Caki2 (cell line): ENCODE results near the gene SEC61B. TPM values are rescaled to one million over a fixed set of nuclear protein-coding genes. Genes with fewer than 3 reads are reported as not detected.
"Not testable (repeated sequence)": the region's sequence is repeated elsewhere in the genome, so short reads cannot be mapped to it uniquely, and the experiment has no call there.

ENCODE experiments used
- DNase-seq: peaks from one replicate; pipeline ENCODE4 v3.0.0-alpha.2; 2015; ENCODE audit warnings: low read depth
- in situ Hi-C: cut with HindIII; loops from 2 replicates; pipeline ENCODE4 v1.10.0; 2016; ENCODE audit warnings: low sequenced_read_pairs, low pct_unique_long_range_greater_than_20kb, mixed read lengths
- total RNA-seq: library from RNA; depleted of rRNA; stranded (reverse); fragments of >200 nt; shearing (Covaris generic); gene quantifications from 2 replicates; pipeline ENCODE4 v1.2.3, GENCODE V29; 2014; ENCODE audit warnings: low replicate concordance

Gene SEC61B
- total RNA-seq, 1 experiment from 2014 or later: 185 TPM

DNA sequence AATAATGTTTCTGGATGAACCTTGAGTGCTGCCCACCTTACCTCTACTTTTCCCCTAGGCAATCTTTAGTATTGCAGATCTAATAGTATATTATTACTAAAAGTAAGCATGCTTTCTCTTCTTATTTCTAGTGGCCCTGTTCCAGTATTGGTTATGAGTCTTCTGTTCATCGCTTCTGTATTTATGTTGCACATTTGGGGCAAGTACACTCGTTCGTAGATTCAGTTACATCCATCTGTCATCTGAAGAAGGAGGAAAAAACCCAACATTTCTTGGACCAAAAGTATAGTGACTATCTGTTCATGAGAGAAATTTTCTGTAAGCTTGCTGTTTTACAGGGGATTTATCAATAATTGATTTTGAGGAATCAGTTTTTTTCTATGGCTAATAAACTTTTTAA, 8.1 kb downstream of the SEC61B start:
- DNase-seq: no peak
- in situ Hi-C loops: no loop called here

DNA sequence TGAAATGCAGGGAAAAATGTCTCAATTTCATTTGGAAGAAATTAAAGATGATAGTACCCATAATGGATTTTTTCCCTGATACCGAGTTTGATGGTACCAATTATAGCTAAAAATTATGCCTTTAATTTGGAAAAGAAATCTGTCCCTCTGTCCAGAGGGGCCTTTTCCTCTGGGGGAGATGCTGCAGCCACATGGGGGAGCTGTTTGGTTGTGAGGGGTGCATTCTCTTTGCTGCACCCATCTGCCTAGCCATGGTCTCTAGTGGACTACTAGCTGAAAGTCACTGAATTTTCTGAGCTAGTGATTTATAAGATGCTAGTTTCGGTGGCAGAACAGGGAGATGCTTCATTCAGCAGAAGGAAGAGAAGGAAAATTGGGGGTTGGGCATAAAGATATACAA, 9.6 kb downstream of the SEC61B start:
- in situ Hi-C loops: no loop called here
- no peak for DNase-seq

DNA sequence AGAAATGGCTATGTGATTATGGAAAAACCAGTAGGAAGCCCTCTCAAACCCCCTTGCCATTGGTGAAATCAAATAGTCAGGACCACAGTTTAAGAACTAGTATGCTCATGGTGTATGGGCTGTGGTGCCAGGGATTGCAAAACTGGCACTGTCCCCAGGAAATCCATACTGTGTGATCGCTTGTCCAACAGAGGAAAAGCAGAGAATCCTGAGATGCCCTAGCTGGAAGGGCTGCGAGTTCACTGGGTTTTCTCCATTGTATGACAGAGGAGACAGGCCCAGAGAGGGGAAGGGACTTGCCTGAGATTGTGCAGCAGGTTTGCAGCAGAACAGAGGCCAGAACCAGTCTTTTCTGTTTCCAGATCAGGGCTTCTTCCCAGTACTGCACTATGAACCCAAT, 12.5 kb downstream of the SEC61B start:
- DNase-seq: no peak
- in situ Hi-C loops: no loop called here

DNA sequence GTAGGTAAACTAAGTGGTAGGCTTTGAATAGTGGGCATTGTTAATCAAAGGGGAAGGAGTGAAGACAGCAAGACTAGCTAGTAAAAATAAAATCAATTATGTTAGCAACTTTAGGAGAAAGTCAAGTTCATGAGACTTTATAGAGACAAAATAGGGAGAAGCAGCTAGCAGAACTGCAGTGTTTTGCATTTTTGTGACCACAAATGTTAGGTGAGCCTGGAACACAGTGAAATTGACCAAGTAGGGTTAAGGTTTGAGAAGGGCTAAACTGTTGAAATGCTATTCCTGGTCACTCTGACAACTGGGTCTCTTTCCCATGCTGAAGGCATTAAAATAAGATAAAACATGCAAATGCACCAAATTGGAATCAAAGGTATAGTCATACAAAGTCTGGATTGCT, 13.0 kb downstream of the SEC61B start:
- no peak for DNase-seq

DNA sequence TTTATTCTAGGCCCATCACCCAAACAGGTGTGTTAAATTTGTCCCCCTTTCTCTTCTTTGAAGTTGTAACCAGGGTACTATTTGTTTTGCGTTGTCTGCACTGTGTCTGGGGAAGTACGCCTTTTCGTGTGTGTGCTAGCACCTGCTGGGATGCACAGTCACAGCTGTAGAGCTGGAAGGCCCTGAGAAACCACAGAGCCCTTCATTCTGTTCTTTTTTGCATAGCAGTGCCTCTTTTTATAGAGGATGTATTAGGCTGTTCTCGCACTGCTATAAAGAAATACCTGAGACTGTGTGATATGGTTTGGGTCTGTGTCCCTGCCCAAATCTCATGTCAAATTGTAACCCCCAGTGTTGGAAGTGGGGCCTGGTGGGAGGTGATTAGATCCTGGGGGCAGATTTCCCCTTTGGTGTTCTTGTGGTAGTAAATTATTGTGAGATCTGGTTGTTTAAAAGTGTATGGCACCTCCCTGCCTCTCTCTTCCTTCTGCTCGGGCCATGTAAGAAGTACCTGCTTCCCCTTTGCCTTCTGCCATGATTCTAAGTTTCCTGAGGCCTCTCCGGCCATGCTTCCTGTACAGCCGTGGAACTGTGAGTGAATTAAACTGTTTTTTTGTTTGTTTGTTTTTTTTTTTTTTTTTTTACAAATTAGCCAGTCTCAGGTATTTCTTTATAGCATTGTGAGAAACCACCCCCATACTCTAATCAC, 14.0 kb downstream of the SEC61B start:
- in situ Hi-C loops: no loop called here
- no peak for DNase-seq

More for the DNA sequence above, 13.0 kb downstream of the SEC61B start:
- in situ Hi-C loops: no loop called here

DNA sequence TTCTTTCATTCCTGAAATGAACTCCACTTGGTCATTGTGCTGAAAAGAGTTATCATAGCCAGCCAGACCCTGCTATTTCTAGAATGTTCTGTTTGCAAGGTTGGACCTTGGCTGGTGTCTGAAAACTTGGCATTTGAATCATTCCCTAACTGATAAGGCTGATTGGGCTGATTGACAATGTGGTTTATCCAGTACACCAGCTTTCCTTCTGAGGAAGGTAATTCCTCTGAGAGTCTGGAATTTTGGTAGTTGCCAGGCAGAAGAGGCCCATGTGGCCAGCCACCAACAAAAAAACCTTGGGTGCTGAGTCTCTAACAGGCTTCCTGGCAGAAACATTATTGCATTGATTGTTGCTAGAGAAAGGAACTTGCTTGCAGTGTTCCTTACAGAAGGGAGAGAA, 15.3 kb downstream of the SEC61B start:
- no peak for DNase-seq
- in situ Hi-C loops: no loop called here

DNA sequence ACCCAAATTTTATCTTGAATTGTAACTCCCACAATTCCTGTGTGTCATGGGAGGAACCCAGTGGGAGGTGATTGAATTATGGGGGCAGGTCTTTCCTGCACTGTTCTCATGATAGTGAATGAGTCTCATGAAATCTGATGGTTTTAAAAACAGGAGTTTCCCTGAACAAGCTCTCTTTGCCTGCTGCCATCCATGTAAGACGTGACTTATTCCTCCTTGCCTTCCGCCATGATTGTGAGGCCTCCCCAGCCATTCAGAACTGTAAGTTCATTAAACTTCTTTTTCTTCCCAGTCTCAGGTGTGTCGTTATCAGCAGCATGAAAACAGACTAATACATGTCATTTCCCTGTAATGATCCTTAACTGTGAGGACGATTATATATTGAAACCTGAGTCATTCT, 15.8 kb downstream of the SEC61B start:
- in situ Hi-C loops, DNase-seq: not testable (repeated sequence)

DNA sequence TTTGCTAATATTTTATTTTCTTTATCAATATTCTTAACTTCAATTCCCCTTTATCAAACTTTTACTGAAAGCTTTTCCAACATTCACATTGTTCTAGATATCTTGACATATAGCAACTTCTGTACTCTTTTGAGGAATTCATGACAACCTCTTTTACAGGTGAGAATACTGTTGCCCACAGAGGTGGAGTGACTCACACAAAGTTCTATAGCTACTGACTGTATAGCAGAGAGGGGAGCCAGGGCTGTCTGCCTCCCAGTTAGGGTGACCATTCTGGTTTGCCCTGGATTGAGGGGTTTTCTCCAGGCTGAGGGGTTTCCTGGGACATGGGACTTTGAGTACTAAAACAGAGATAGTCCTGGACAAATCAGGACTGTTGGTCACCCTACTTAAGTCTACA, 16.2 kb downstream of the SEC61B start:
- in situ Hi-C loops: no loop called here
- no peak for DNase-seq

DNA sequence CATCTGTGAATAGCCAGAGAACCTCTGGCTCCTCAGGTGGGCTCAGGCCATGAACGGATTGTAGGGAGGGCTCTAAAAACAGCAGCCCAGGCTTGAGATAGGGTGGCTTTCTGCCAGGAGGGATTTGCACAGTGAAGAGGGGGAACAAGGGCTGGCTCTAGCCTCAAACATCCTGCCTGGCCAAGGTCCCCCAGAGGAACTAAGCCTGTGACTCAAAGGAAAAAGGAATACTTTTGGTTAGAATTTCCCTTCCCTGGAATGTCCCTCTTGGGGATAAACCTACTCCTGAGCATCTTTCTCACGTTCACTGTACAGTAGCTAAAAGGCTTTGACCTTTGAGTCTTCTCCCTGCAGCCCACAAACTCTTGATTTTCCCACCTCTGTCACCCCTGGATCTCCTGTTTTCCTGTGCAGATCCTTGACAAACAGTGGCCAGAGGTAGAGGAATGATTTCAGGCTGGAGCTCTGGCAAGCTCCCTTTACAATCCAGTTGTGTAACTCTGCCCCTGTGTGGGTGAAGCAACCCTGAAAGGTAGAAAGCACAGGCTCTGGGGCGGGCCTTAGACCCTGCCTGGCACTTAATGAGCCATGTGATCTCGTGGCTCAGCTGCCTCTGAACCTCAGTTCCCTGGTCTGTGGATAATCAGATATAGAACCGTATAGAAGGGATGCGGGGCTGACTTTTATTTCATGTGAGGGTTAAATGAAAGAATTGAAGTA, 17.4 kb downstream of the SEC61B start:
- in situ Hi-C loops: no loop called here
- DNase-seq: no peak

DNA sequence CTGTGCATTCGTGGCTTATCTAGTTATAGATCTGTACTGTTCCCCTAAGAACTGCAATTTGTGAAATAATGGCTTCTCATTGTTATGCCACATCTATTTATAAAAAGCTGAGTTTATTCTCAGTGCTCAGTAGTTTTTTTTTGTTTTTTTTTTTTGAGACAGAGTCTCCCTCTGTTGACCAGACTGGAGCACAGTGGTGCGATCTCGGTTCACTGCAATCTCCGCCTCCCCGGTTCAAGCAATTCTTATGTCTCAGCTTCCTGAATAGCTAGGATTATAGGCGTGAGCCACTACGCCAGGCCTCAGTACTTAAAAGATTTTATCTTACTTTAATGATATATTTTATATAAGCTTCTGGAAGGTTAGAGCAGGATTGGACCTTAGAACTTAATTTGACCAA, 19.0 kb downstream of the SEC61B start:
- no peak for DNase-seq
- in situ Hi-C loops: no loop called here

DNA sequence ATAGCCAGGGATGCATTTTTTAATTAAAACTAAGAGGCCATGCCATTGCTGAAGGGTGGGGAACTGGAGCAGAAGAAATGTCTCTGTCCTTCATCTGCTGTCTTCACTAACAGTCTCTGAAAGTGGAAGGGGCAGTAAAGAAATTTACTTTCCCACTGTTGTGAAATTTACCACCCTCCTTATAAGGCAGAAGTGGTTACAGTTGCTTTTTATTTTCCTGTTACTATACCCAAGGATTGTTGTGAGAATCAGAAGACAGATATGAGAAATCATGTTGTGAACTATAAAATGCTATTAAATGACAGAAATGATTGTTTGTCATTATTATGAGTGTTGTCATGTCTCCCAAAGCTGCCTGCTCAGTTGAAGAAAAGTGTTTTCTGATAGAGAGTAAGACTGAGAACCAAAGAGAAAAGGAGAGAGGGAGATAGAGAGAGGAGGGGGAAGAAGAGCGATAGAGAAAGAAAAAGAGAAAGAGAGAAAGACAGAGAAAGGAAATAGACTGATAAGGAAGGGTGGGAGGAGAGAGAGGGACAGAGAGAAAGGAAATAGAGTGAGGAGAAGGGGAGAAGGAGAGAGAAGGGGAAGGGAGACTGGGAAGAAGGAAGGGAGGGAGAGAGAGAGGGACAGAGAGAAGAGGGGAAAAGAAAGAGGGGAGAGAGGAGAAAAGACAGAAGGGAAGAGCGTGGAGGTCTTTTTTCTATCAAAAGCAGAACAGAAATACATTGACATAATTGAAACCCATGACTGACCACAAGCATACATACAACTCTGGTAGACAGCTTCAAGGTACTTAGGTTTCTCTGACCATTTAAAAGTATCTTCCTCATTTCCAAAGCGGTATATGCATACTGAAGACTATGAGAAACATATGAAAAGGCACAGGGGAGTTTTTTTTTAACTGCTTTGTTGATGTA, 22.5 kb downstream of the SEC61B start:
- in situ Hi-C loops: no loop called here

DNA sequence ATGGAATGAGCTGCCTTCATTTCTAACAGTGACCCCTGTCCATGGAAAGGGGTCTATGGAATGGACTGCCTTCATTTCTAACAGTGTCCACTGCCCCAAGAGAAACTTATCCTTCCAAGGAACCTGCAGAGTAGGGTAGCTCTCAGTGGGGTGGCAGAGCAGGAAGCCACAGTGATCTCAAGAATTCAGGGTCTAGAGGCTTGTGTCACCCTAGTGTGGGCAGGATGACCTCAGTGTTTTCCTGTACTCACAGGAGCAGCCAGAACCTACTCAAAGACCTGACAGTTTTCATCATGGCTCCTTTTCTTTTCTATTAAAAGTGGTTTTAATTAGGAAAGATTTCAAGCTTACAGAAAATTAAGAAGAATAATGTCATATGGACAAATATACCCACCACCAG, 27.5 kb downstream of the SEC61B start:
- no peak for DNase-seq
- in situ Hi-C loops: no loop called here

More for the DNA sequence above, 22.5 kb downstream of the SEC61B start:
- DNase-seq: no peak

DNA sequence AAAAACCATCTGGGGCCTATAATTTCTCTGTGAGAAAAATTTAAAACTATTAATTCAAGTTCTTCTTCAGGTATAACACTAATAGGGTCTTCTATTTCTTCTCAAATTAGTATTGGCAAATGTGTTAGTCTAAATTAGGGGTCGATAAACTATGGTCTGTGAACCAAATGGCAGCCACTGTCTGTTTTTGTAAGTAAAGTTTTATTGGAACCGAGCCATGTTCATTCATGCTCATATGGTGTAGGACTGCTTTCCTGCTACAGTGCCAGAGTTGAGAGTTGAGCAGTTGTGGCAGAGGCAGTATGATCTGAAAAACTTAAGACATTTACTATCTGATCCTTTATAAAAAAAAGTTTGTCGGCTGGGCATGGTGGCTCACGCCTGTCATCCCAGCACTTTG, 29.1 kb downstream of the SEC61B start:
- DNase-seq: no peak
- in situ Hi-C loops: no loop called here

DNA sequence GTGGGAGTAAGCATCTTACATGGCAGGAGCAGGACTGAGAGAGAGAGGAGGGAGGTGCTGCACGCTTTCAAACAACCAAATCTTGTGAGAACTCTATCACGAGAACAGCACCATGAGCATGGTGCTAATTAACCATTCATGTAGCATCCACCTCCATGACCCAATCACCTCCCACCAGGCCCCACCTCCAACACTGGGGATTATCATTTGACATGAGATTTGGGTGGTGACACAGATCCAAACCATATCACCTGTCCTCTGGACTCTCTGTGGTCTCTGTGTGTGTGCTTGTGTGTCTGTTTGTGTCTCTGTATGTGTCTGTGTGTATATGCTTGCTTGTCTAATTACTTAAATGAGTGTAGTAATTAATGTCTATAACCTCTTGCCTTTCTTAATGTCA, 31.1 kb downstream of the SEC61B start:
- in situ Hi-C loops: no loop called here

DNA sequence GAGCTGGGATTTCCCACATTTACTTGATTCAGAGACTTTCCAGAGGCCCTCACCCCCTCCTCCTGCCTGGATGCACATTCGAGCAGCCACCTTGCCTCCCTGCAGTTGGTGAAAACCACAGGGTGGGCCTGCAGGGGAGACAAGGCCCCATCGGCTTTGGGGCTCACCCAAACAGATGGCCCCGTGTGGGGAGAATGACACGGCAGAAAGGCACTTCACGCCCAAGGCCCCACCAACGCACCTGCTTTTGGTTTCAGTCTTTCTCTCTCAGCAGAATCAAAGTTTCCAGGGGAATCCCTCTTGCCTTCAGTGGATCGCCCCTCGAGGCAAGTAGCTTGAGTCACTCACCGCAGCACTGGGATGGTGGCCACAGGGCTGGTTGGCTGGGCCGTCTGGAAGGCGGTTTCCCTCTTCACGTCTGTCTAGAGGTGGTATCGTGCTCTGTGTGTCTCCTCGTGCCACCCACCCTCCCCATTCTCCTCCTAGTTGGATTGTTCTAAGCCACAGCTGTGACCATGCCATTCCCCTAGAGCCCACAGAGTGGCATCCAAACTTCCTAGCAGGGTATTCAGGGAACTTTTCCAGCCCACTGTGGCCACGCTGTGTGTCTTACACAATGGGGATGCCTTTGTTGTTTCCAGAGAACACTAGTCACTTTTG, 31.8 kb downstream of the SEC61B start:
- in situ Hi-C loops: no loop called here
- DNase-seq: no peak

More for the DNA sequence above, 31.1 kb downstream of the SEC61B start:
- no peak for DNase-seq

DNA sequence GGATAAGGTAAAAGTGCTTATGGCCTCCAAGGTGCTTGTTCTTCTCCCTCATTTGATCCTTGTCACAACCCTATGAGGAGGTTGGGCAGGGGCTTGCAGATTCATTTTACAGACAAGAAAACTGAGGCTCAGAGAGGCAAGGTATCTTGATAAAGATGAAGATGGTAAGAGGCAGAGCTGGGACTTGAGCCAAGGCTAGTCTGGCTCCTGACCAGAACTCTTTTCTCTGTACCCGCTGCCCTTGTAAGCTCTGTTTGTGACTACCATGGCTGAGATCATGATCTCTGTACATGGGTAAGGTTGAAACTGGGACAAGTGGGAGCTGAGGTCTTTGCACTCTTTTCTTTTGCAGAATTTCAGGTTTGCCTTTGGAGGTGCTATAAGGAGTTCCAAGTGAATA, 33.6 kb downstream of the SEC61B start:
- no peak for DNase-seq
- in situ Hi-C loops: no loop called here

DNA sequence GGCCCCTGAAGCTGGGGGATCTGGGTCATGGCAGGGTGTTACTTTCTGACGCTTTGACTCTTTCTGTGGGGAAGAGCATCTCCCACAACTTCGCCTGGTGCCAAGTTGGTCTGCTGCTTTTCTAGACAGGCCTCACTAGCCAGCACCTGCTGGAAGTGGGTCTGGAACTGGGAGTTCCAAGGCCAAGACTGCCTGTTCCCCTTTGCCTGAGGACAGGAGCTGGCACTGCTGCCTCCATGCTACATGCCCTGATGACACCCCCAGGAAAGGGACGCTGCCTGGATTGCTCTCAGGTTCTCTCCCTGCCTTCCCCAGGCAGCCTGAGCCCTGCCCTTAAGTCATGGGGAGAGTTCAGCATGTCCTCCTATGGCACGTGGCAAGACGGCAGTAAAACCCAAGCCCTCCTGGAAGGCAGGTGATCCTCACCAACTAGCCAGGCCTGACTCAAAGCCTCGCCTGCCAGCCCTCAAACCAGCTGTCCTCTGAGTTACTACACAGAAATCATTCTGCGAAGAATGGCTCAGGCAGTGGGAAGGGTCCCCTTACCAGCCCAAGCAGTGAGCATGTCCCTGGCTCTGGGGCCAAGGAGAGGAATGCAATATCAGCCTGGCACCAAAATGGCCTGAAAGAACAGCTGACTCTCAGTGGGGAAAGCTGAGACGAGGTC, 35.8 kb downstream of the SEC61B start:
- in situ Hi-C loops: no loop called here

More for the DNA sequence above, 35.8 kb downstream of the SEC61B start:
- no peak for DNase-seq
